HFFc6 (cell line): ENCODE data around the gene MRPL24. TPM values are rescaled to one million over a fixed set of nuclear protein-coding genes. Genes with fewer than 3 reads are reported as not detected.

Experiments
- DNase-seq: peaks from one replicate; pipeline ENCODE4 v3.0.0-alpha.2; 2018
- H3K27ac Mint-ChIP-seq: 2 replicates; pipeline ENCODE4 v1.8.0; 2020; ENCODE audit warnings: mild to moderate bottlenecking, mixed read lengths
- H3K27me3 Mint-ChIP-seq: 2 replicates; pipeline ENCODE4 v1.8.0; 2021; ENCODE audit warnings: mild to moderate bottlenecking, moderate library complexity, mixed read lengths; ENCODE audit not compliant: insufficient read depth
- H3K36me3 Mint-ChIP-seq: 2 replicates; pipeline ENCODE4 v1.8.0; 2021; ENCODE audit warnings: low read depth, mixed read lengths
- H3K4me1 Mint-ChIP-seq: 2 replicates; pipeline ENCODE4 v1.8.0; 2020; ENCODE audit warnings: low read depth, mixed read lengths
- H3K4me3 Mint-ChIP-seq: 2 replicates; pipeline ENCODE4 v1.8.0; 2020; ENCODE audit warnings: mild to moderate bottlenecking, moderate library complexity, mixed read lengths
- H3K9me3 Mint-ChIP-seq: 2 replicates; pipeline ENCODE4 v1.8.0; 2020; ENCODE audit warnings: mild to moderate bottlenecking, mixed read lengths
- total RNA-seq, 6 experiments: library from RNA; stranded (reverse); fragmentation: NEBNext Ultra II Directional; extraction: Animal tissue kit (Norgen Biotek cat#: 25700); gene quantifications; 2 replicates in 1 of 6; 3 replicates in 5 of 6; pipeline ENCODE4 v1.2.3, GENCODE V29; 2021
- TF ChIP-seq, protein P1 (sequence below): fragments of 200-600 bp; sonication (generic); IDR thresholded peaks from 2 replicates; pipeline ENCODE4 v1.5.0; 2021; ENCODE audit warnings: antibody characterized with exemption, mild to moderate bottlenecking

MRPL24 gene
- total RNA-seq, 6 experiments from 2014 or later, result 82.5 to 93.7 (median 86.8) TPM

DNA sequence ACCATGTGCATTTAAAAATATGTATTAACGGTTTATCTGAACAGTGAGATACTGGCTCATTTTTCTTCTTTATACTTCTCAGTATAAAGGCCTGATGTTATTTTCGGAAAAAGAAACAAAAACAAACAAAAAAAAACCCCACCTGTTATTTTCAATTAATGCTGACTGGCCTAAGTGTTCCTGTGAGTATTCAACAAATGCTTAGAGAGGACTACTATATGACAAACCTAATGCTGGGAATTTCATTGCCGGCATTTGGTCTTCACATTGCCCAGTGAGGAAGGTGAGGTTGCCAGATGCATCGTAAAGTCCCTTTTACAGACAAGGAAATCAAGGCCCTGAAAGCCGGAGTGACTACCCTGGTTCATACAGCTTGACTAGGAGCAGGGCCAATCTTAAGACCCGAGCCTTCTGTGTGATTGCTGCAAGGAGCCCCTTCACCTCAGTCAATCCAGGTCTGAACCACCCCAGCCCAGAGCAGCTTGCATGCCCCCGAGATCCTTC lies 599 bp downstream of the MRPL24 start:
- Mint-ChIP-seq H3K4me1 (peaks cover 25% of the 10 kb centered on the region), H3K4me3 (peak overlapping the region; percentile 99), H3K27ac (peak overlapping the region; percentile 92), H3K27me3 (peaks cover 7% of the 10 kb centered on the region), H3K9me3 (no peaks in the 10 kb centered on the region), H3K36me3 (peaks cover 45% of the 10 kb centered on the region)
- TF ChIP-seq, protein P1, sequence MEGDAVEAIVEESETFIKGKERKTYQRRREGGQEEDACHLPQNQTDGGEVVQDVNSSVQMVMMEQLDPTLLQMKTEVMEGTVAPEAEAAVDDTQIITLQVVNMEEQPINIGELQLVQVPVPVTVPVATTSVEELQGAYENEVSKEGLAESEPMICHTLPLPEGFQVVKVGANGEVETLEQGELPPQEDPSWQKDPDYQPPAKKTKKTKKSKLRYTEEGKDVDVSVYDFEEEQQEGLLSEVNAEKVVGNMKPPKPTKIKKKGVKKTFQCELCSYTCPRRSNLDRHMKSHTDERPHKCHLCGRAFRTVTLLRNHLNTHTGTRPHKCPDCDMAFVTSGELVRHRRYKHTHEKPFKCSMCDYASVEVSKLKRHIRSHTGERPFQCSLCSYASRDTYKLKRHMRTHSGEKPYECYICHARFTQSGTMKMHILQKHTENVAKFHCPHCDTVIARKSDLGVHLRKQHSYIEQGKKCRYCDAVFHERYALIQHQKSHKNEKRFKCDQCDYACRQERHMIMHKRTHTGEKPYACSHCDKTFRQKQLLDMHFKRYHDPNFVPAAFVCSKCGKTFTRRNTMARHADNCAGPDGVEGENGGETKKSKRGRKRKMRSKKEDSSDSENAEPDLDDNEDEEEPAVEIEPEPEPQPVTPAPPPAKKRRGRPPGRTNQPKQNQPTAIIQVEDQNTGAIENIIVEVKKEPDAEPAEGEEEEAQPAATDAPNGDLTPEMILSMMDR, result no peak
- DNase-seq, result no peak

DNA sequence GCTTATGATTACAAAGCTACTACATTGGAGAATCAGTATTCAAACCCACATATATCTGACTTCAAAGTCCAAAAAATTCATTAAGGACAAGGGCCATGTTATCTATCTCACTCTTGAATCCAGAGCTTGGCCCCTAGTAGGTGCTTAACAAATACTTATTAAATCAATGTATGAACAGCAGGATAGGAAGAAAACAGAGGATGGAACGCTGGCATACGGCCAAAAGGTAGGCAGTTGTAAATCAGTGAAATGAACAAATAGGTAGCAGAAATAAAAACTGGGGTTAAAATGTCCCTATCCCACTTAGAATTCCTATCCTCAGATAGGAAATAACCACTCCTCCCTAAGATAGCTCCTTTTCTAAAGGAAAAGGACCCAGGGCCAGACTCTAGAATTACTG lies 2.0 kb downstream of the MRPL24 start:
- Mint-ChIP-seq H3K4me1 (peaks cover 22% of the 10 kb centered on the region), H3K36me3 (peaks cover 43% of the 10 kb centered on the region), H3K9me3 (no peaks in the 10 kb centered on the region), H3K27ac (peak overlapping the region; percentile 60; the same call in 1 of the 2 replicates), H3K4me3 (no peak overlapping the region), H3K27me3 (peaks cover 7% of the 10 kb centered on the region)
- TF ChIP-seq, protein P1, result no peak
- DNase-seq, result no peak

DNA sequence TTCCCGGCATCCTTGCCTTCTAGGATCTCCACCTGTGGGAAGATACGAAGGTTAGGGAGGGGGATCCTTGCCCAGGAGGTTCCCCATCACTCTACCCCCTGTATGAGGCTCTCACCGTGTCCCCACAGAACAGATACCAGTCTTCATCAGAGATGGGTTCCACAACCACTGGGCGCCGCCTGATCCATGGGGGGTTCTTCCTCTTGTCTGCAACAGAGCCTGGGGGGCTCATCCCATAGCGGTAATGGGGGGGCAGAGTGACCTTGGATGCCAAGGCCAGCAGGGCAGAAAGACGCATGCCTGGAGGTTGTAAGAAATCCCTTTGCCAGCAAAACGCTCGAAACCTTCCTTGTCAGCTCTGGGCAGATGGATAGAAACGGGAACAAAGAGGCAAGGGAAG lies 2.5 kb downstream of the MRPL24 start:
- Mint-ChIP-seq H3K4me1 (peaks cover 22% of the 10 kb centered on the region), H3K9me3 (no peaks in the 10 kb centered on the region), H3K27me3 (peaks cover 7% of the 10 kb centered on the region), H3K27ac (no peak overlapping the region), H3K4me3 (no peak overlapping the region), H3K36me3 (peaks cover 43% of the 10 kb centered on the region)
- no peak for DNase-seq
- TF ChIP-seq, protein P1, result no peak

DNA sequence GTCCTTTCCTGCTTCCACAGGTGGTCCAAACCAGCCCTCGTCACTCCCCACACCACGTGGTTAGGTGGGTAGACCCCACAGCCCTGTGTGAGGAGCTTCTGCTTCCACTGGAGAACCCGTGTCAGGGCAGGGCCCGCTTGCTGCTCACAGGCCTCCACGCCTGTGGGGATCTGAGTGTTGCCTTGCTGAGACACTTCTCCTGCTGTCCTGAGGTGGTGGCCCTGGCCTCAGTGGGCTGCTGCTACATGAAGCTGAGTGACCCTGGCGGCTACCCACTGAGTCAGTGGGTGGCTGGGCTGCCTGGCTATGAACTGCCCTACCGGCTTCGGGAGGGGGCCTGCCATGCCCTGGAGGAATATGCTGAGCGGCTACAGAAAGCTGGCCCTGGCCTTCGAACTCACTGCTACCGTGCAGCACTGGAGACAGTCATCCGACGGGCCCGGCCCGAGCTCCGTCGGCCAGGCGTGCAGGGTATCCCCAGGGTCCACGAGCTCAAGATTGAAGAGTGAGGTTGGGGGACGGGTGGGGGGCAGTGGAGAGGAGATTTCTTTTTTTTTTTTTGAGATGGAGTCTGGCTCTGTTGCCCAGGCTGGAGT lies 6.8 kb downstream of the MRPL24 start:
- no peak for DNase-seq
- Mint-ChIP-seq H3K27ac (no peak overlapping the region), H3K4me1 (peaks cover 15% of the 10 kb centered on the region), H3K4me3 (no peak overlapping the region), H3K9me3 (no peaks in the 10 kb centered on the region), H3K27me3 (peaks cover 8% of the 10 kb centered on the region), H3K36me3 (peaks cover 16% of the 10 kb centered on the region)
- TF ChIP-seq, protein P1, result no peak

DNA sequence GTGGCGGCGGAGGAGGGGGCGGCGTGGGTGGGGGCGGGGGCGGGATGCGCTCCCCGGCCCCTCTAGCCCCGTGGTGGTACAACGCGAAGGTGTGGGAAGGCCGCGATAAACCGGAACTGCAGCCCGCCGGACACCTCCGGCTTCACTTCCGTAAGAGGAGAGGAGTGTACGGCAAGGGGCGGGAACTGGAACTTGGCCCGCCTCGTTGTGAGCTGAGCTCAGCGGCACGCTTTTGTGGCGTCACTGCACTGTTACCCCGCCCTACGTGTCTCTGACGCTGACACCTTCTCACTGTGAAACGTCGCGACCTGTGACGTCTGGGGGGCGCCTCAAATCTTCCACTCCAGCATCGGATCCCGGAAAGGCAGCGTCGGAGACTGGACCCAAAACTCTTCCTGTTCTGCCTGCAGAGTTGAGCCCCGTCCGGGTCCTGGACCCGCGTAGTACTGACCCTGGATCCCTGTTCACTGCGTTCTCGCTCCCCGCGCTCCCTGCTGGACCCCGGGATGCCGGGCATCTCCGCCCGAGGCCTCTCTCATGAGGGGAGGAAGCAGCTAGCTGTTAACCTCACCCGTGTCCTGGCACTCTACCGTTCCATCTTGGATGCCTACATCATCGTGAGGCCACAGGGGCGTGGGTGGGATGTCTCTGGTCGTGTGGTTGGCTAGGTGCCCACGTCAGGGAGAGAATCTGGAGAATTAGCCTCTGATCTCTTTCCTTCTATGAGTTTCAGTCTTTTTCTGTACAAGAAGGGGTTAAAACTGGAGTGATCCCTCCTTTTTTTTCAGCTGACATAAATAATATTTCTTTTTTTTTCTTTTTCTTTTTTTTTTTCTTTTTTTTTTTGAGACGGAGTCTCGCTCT lies 12.1 kb downstream of the MRPL24 start, which contains the start of gene ISG20L2:
Gene ISG20L2, minus strand, starts transcription at position 168 of the 864 bp plus-strand sequence. CDS start 1,114 bp downstream, outside the sequence.
- Mint-ChIP-seq H3K27ac (peak within 1 kb of the TSS; percentile 95), H3K27me3 (peaks cover 9% of the 10 kb centered on the region), H3K9me3 (no peaks in the 10 kb centered on the region), H3K4me3 (no peak within 1 kb of the TSS; the same call in 1 of the 2 replicates), H3K4me1 (peaks cover 16% of the 10 kb centered on the region), H3K36me3 (peaks cover 9% of the 10 kb centered on the region; the same call in 1 of the 2 replicates)
- TF ChIP-seq, protein P1, result no peak; the same call in 1 of the 2 replicates
- DNase-seq, result peak; percentile 98
